Measurements from ENCODE around the gene FNDC3B.

DNA sequence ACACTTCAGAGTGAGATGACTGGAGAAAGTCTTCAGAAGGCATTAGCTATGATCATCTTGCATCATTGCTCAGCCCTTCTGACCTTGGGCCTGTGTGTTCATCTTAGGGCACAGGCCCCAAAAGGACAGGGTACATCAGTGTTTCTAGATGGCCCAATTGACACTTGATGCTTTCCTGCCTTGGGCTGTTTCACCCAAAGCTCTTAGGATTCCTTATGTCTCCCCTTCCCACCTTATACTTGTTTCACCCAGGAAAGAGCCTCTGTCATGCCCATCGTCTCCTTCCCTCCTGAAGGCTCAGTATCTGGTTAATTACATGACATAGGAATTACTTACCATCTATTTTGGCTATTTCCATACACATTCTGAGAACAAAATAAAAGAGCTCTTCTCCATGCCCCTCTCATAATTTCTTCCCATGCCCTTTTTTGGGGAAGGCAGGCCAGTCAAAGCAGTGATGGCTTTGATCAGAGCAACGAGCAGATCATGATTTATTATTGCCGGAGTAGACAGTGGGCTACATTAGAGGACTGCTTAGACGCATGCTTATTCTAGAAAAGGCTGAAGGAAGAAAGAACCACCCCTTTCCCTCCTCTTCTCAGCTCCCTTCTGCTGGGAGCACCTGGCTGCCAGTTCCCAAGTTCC, 335.9 kb downstream of the FNDC3B start:
- no peak for TF ChIP-seq FOXP2 (optimal IDR thresholded peaks at IDR 0.05; ENCODE audit: borderline replicate concordance, extremely low read depth, extremely low read length, insufficient read depth)
- no peak for TF ChIP-seq POLR2AphosphoS5 (IDR thresholded peaks at IDR 0.05; ENCODE audit: low read depth, low read length)
- no peak for TF ChIP-seq SIN3A (IDR thresholded peaks at IDR 0.05; ENCODE audit: borderline replicate concordance, insufficient read depth, low read length)
- TF ChIP-seq TAF1 (IDR thresholded peaks at IDR 0.05; ENCODE audit: borderline replicate concordance, insufficient read depth, low read length) = no peak

All from PFSK-1 (cell line).